ENCODE data around the gene TMEM235.
A peak's percentile ranks its signal among the peaks of the same experiment; 100 is the strongest.

TMEM235 gene

GRCh38 chr17:78275355-78275754 is 43.9 kb downstream of the TMEM235 start:
- TF ChIP-seq, protein P1, sequence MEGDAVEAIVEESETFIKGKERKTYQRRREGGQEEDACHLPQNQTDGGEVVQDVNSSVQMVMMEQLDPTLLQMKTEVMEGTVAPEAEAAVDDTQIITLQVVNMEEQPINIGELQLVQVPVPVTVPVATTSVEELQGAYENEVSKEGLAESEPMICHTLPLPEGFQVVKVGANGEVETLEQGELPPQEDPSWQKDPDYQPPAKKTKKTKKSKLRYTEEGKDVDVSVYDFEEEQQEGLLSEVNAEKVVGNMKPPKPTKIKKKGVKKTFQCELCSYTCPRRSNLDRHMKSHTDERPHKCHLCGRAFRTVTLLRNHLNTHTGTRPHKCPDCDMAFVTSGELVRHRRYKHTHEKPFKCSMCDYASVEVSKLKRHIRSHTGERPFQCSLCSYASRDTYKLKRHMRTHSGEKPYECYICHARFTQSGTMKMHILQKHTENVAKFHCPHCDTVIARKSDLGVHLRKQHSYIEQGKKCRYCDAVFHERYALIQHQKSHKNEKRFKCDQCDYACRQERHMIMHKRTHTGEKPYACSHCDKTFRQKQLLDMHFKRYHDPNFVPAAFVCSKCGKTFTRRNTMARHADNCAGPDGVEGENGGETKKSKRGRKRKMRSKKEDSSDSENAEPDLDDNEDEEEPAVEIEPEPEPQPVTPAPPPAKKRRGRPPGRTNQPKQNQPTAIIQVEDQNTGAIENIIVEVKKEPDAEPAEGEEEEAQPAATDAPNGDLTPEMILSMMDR (IDR thresholded peaks at IDR 0.05; ENCODE audit: low read depth, low read length, missing control alignments), result no peak
- H3K4me3 ChIP-seq (ENCODE audit: low read depth, low read length), result no peak overlapping the region
- no peak for DNase-seq (ENCODE audit: low read depth)

GRCh38 chr17:78276098-78276887 is 44.9 kb downstream of the TMEM235 start:
- no peak overlapping the region for H3K4me3 ChIP-seq (ENCODE audit: low read depth, low read length)
- TF ChIP-seq, protein P1 (IDR thresholded peaks at IDR 0.05; ENCODE audit: low read depth, low read length, missing control alignments), result no peak
- DNase-seq (ENCODE audit: low read depth), result peak; percentile 62

DNA sequence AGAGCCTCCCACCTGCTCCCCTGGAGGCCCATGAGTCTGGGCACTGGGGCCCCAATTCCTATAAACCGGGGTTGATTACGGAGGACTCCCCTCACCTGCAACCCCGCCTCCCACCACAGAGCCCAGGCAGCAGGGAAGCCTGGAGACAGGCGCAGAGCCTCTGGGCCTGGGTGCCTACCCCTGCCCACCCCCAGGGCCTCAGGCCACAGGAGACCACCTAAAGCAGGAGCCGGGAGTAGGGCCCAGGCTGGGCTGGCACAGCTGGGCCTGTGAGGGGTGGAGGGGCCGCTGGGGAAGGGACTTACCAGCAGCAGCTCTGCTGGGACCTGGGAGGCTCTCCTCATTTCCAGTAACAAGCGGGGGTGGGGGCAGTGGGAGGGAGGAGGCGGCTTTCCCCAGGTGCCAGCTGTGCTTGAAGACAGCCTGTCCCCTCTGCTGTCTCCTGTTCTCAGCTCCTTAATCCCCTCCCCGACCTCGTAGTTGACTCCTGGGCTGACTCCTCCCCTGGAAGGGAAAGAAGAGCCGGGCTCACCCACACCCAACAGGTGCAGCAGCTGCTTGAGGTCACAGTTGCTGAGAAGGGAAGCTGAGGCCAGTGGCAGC is 46.8 kb downstream of the TMEM235 start:
- DNase-seq (ENCODE audit: low read depth), result no peak
- H3K4me3 ChIP-seq (ENCODE audit: low read depth, low read length), result no peak overlapping the region
- TF ChIP-seq, protein P1 (IDR thresholded peaks at IDR 0.05; ENCODE audit: low read depth, low read length, missing control alignments), result no peak

GRCh38 chr17:78279360-78279990 is 48.0 kb downstream of the TMEM235 start:
- no peak for DNase-seq (ENCODE audit: low read depth)
- TF ChIP-seq, protein P1 (IDR thresholded peaks at IDR 0.05; ENCODE audit: low read depth, low read length, missing control alignments), result no peak

DNA sequence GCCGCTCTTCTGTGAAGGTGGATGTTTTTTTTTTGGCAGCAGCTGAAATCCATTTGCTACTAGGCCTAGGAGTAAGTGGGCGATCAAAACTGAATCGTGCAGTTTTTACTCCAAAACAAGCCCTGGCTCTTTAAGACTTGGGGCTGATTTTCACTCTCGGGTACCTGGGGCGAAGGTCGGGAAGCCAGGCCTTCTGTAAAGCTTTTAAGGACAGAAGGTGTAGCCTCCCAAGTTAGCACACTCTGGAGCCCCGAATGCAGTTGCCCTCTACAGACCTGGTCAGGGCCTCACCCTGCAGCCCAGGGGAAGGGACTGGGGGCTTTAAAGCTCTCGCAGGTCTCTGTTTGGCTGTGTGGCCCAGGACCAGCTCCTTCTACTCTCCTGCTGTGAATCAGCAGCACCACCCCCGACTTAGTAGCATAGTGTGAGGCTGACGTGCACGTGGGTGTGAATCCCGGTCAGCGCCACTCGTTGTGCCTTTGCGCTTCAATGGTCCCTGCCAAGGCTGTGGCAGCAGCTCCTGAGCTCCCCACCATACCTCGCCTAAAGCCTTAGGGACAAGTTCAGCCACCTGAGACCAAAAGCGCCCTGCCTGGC is 49.9 kb downstream of the TMEM235 start:
- TF ChIP-seq, protein P1 (IDR thresholded peaks at IDR 0.05; ENCODE audit: low read depth, low read length, missing control alignments), result no peak
- H3K4me3 ChIP-seq (ENCODE audit: low read depth, low read length), result no peak overlapping the region
- DNase-seq (ENCODE audit: low read depth), result no peak

More at GRCh38 chr17:78279360-78279990, 48.0 kb downstream of the TMEM235 start:
- H3K4me3 ChIP-seq (ENCODE audit: low read depth, low read length), result no peak overlapping the region

DNA sequence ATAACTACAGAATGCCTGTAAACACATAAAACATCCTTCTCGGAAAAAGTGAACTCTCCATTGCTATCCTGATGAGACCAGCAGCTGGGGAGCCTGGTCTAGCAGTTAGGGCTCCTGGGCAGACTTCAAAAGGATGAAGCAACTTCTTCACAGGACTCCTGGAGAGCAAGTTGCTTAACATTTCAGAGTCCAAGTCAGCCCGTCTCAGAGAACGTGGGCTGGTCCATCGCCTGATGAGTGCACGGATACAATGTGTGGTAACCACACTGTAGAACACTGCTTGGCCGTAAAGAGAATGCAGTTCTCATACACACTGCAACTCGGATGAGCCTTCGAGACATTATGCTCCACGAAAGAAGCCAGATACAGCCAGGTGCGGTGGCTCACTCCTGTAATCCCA is 52.7 kb downstream of the TMEM235 start:
- no peak overlapping the region for H3K4me3 ChIP-seq (ENCODE audit: low read depth, low read length)
- TF ChIP-seq, protein P1 (IDR thresholded peaks at IDR 0.05; ENCODE audit: low read depth, low read length, missing control alignments), result no peak
- DNase-seq (ENCODE audit: low read depth), result no peak

Measured in GM12864 (cell line).